Inflammatory macrophage (primary cell): Measurements from ENCODE around the gene CAPS.
"Not testable (repeated sequence)": the region's sequence is repeated elsewhere in the genome, so short reads cannot be mapped to it uniquely, and the experiment has no call there.

Experiments used
- DNase-seq, 2 donors: peaks; one replicate each; pipeline ENCODE4 v3.0.0-alpha.2; 2020 to 2022

The CAPS gene

GRCh38 chr19:5958074-5958850 lies 44.2 kb downstream of the CAPS start:
- no peak for DNase-seq

GRCh38 chr19:5958851-5959122 lies 44.7 kb downstream of the CAPS start:
- no peak for DNase-seq

- no peak for DNase-seq
Measured at GRCh38 chr19:5959260-5960004, 45.4 kb downstream of the CAPS start.

GRCh38 chr19:5960005-5961001 lies 46.2 kb downstream of the CAPS start:
- no peak for DNase-seq

- not testable (repeated sequence) for DNase-seq
Measured at GRCh38 chr19:5961641-5961968, 47.6 kb downstream of the CAPS start.

- peak; percentile 79 to 80 for DNase-seq
Measured at GRCh38 chr19:5961969-5962945, 48.2 kb downstream of the CAPS start.

GRCh38 chr19:5963259-5963658 lies 49.2 kb downstream of the CAPS start:
- DNase-seq, result not testable (repeated sequence)

- no peak for DNase-seq
Measured at GRCh38 chr19:5963855-5964254, 49.8 kb downstream of the CAPS start.

GRCh38 chr19:5964816-5965565 lies 50.9 kb downstream of the CAPS start:
- no peak for DNase-seq
